Erythroblast (primary cell): Measurements from ENCODE around the gene TRAPPC12.
"Not testable (repeated sequence)": the region's sequence is repeated elsewhere in the genome, so short reads cannot be mapped to it uniquely, and the experiment has no call there.

Experiments used
- DNase-seq, 2 experiments: peaks; one replicate each; lab custom pipeline; 2025; lab: John Stamatoyannopoulos, UW
- GATA1 ChIP-seq: IDR thresholded peaks from 2 replicates; pipeline ENCODE4 v1.6.1; 2011; ENCODE audit warnings: low read depth, mild to moderate bottlenecking, control low read depth, low read length, moderate library complexity
- POLR2A ChIP-seq: IDR thresholded peaks from 2 replicates; pipeline ENCODE4 v1.6.1; 2011; ENCODE audit warnings: mild to moderate bottlenecking, low read length

The TRAPPC12 gene

DNA sequence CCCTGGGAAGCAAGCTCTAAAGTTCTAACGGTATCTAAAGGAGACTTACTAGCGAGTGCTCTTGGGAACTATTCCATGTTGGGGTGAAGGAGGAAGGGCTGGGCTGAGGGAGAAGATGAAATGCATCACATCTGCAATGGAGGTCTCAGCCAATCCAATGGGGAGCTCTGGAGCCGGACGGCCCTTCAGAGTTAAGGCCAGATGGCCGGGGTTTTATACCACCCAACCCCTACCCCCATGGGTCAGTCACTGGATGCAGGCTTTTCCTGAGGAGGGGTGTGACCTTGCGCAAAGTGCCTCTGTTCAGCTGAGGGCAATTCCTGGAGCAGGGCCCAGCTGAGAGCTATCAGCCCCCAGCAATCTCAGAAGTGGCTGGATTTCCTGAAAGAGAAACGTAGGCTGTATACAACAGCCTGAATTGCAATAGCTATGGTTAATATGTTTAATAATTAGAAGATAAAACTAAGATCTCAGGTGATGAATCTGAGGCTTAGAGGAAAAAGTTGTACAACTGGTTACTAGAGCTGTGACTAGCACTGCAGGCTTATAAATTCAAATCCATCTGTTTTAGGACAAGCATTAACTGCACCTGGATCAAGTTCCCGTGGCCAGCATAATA, 23.4 kb upstream of the TRAPPC12 start:
- DNase-seq, result no peak
- TF ChIP-seq POLR2A, result no peak
- TF ChIP-seq GATA1, result no peak

DNA sequence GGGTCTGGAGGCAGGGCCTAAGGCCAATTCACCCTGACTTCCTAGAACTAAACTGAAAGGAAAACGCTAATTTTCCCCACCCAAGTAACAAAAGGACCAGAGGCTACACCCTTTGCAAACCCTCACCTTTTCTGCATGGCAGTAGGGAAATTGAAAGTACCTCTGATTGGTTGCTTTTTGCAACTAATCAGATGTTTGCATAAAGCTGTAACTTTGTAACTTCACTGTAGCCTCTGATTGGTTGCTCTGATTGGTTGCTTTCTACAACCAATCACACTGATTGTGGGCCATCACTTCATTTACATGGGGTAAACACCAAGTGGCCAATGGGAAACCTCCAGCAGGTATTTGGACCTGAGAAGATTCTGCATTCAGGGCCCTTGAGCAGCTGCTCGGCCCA, 22.7 kb upstream of the TRAPPC12 start:
- no peak for DNase-seq
- TF ChIP-seq POLR2A (no peak), GATA1 (no peak)

DNA sequence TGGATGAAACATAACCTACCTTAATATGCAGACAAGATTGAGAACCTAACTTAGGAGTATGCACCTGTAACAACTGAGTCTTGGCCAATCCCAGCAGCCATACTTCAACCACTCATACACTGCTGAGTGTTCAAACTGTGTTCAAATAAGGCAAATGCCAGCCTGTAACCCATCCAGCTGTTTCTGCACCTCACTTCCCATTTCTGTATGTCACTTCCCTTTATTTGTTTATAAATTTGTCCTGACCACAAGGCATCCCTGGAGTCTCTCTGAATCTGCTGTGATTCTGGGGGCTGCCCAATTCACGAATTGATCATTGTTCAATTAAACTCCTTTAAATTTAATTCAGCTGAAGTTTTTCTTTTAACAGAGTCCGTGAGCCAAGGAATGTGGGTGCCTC, 22.0 kb upstream of the TRAPPC12 start:
- DNase-seq, result not testable (repeated sequence)

DNA sequence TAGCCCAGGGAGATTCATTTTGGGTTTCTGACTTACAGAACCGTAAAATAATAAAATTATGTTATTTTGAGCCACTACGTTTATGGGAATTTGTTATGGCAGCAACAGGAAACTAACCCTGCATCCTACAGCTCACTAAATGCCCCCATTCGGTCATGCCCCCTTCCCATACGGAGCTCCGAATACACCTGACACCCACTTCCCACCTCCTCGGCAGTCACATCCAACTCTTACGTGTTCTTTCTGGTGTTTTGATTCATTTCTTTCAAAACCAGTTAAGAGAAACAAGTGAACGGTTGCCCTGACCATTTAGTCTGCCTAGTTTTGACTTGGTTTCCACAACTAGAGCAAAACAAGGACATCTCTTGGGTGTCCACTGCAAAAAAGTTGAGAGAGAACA, 21.6 kb upstream of the TRAPPC12 start:
- TF ChIP-seq GATA1 (no peak), POLR2A (no peak)
- DNase-seq, result no peak

DNA sequence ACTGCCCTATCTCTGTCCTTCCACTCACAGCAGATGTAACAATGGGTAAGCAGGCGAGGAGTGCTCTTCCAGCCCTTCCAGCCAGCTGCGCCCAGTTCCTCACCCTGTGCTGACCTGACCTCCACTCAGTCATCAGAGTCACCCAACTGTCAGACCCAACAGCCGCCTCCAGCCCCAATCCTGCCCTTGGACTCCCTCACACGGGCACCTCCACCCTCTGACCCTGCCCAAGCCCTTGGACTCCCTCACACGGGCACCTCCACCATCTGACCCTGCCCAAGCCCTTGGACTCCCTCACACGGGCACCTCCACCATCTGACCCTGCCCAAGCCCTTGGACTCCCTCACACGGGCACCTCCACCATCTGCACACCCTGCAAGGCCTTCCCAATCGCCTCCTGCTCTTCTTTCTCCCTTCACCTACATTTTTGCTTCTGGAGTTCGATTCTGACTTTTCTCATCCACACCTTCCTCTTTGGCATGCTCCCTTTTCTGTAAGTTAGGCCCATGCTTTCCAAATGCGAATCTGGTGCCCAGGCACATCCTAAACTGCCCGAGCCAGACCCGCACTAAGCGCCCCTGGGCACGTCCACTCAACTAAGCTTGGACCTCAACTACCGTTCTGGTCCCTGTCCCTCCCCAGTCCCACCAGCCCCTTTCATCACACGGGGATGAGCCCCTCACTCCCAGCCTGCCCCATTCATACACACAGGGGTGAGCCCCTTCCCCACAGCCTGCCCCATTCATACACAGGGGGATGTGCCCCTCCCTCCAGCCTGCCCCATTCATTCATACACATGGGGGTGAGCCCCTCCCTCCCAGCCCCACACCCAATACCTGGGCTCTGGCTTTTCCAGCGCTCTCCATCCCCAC, 17.7 kb upstream of the TRAPPC12 start:
- TF ChIP-seq GATA1 (no peak), POLR2A (no peak)
- DNase-seq, result no peak

DNA sequence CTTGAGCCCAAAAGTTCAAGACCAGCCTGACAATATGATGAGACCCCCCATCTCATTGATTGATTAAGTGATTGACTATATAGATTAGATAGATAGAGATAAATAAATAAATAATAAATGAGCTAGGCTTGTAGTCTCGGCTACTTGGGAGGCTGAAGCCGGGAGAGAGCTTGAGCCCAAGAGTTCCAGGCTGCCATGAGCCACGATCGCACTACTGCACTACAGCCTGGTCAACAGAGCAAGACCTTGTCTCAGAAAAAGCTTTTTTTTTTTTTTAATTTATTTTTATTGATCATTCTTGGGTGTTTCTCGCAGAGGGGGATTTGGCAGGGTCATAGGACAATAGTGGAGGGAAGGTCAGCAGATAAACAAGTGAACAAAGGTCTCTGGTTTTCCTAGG, 14.3 kb upstream of the TRAPPC12 start:
- DNase-seq, result no peak
- TF ChIP-seq GATA1 (no peak), POLR2A (no peak)

DNA sequence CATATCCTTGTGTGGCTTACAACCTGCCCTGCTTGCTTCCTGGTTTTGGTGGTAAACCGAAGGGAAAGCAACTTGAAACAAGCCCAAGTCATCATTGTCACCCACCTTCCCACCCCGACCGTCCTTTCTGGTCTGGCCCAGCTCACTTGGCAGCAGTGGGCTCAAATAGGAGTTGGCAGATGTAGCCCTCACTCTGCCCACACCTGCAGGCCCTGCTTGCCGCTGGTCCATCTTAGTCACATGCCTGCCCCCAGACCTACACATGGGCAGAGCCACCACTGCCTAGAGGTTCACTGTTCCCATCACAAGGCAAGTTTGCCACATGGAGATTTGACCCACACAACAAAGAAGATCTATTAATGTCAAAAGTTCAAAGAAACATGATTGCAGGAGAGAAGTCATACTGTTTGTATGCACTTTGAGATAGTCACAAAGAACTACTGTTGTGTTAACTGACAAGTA, 11.2 kb upstream of the TRAPPC12 start:
- TF ChIP-seq GATA1 (no peak), POLR2A (no peak)

DNA sequence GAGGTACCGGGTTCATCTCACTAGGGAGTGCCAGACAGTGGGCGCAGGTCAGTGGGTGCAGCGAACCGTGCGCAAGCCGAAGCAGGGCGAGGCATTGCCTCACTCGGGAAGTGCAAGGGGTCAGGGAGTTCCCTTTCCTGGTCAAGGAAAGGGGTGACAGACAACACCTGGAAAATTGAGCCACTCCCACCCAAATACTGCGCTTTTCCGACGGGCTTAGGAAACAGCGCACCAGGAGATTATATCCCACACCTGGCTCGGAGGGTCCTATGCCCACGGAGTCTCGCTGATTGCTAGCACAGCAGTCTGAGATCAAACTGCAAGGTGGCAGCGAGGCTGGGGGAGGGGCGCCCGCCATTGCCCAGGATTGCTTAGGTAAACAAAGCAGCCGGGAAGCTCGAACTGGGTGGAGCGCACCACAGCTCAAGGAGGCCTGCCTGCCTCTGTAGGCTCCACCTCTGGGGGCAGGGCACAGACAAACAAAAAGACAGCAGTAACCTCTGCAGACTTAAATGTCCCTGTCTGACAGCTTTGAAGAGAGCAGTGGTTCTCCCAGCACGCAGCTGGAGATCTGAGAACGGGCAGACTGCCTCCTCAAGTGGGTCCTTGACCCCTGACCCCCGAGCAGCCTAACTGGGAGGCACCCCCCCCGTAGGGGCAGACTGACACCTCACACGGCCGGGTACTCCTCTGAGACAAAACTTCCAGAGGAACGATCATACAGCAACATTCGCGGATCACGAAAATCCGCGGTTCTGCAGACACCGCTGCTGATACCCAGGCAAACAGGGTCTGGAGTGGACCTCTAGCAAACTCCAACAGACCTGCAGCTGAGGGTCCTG, 9.9 kb upstream of the TRAPPC12 start:
- DNase-seq, result not testable (repeated sequence)

More for the DNA sequence above, 11.2 kb upstream of the TRAPPC12 start:
- DNase-seq, result no peak

DNA sequence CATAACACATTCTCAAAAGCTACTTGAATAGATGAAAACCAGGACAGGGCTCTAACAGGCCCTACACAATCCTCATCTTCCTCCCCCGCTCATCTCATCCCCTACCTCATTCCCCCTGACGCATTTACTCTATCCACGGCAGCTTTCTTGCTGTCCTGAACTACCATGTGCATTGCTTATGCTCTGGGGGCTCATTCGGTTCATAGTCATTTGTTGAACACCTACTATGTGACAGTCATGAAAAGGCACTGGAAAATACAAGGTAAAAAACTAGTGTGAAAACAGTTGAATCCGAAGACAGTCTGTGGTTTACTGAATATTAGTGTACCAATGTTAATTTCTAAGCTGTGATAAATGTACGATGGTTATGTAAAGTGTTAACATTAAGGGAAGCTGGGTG, 2.7 kb upstream of the TRAPPC12 start:
- DNase-seq, result no peak

DNA sequence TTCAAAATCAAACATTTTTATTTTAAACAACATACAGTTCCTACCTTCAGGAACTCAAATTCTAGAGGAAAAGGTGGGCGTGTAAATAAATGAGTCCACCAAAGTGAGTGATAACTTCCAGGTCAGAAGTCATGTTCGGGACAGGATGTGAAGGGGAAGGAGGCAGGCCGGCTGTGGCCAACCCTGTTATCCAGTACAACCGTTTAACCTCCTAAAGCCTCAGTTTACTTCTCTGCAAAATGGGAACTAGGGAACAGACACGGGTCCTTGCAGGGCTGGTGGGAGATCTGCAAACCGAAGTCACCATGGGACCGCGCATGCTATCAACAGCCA, 2.2 kb upstream of the TRAPPC12 start:
- TF ChIP-seq GATA1, result no peak
- no peak for TF ChIP-seq POLR2A
- peak in 1 of 2 experiments; percentile 76 for DNase-seq

More for the DNA sequence above, 2.7 kb upstream of the TRAPPC12 start:
- TF ChIP-seq POLR2A, result no peak
- no peak for TF ChIP-seq GATA1

DNA sequence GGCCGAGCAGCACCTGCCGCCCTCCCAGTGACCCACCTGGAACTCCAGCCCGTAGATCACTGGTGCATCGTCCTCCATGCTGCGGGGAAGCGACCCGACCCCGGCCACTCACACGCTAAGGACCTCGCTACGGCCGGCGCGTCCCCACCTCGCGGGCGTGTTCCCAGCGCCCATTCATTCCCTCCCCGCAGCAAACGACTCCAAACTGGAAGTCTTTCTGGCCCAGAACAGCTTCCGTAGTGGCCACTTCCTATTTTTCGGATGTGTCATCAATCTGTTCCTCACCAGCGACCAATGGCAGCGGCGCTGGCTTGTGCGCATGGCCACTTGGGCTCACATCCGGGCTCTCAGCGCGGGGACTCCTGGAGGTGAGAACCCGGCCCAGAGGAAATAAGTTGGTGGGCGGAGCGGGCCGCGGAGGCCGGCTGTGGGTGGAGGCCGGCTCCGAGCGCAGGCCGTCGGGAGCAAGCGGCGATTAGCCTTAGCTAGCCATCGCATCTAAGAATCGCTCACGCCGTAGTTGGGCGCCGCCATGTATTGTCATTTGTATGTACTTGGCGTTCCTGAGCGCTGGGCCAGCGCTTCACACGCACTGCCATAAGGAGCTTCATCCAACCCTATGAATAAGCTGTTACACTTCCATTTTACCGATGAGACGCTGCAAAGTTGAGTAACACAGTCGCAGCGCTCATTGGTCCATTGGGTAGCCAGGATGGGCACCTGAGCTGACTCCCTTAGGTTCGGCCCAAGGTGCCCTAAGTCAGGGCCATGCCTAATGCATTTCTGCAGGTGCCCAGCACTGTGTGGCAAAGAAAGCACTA, 1.7 kb upstream of the TRAPPC12 start, which contains the start of gene EIPR1:
Gene EIPR1 (minus strand): TSS at position 207 of the 821 bp plus-strand sequence. CDS start 129 bp downstream, at position 78.
- DNase-seq, result peak; percentile 97 to 98
- TF ChIP-seq GATA1 (no peak), POLR2A (peak; percentile 89)

DNA sequence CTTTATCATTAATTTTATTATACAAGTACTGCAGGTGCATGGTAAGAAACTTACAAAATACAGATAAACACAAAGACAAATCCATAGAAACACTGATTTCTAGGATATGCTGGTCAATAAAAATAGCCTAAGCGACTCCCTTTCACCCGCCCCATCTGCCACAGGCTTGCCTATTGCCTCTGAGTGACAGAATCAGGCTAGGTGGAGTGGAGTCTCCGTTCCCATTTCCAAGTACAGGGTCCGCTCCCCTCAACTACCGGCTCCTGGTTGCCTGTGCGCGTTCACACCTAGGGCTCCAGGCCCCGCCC, 201 bp upstream of the TRAPPC12 start:
- DNase-seq, result no peak
- no peak for TF ChIP-seq GATA1
- TF ChIP-seq POLR2A, result no peak

DNA sequence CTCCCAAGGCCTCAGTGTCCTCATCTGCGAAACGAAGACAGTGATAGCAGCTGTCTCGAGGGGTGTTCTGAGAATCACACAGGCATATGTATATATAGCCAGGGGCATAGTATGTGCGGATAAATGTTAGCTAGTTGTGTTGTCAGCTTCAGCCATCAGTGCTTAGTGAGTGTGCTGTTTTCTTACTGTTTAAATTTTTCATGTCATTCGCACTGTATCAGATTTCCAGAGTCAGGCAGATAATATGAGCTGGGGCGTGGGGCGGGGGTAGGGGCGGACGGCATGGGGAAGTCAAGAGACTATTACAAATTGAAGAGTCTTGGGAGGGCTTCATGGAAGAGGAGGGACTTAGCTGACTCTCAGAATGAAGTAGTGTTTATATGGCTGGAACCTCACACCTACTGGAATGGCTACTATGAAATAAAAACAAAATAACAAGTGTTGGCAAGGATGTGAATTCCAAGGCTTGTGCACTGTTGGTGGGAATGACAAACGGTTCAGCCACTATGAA, 7.0 kb downstream of the TRAPPC12 start:
- DNase-seq, result peak; percentile 15 to 47
- TF ChIP-seq GATA1 (no peak), POLR2A (no peak)
